ENCODE results near the gene MOCS3. TPM values are rescaled to one million over a fixed set of nuclear protein-coding genes. Genes with fewer than 3 reads are reported as not detected.

Gene MOCS3
- total RNA-seq, 1 donor from 2014 or later: 7.4 TPM

DNA sequence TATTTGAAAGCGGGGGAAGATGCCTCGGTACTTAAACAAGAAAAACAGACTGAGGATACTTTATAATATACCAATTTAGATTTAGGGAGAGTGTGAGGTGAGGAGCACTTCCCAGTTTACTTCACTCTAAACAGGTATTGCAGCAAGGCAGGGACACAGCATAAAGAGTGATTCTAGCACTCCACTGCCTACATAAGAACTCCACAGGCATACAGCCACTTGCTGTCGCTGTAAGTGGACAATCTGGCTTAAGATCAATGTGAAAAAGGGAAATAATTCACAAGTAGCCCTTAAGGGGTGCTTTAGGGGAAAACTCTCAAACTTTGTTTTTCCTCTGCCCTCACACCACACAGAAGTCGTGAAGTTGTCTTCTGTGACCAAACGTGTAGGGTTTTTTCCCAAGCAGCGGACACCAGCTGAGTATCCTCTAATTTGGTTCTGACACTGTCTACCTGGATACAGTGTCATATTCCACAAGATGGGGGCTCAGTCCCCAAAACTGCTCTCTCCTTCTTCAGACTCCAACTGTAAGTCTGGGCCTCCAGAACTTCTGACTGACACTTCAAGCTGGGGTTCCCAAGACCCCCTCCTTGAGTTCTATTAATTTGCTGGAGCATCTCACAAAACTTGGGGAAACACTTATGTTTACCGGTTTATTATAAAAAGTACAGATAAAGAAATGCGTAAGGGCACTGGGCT, 36.7 kb upstream of the MOCS3 start:
- peaks cover 12% of the 10 kb centered on the region for H3K36me3 Mint-ChIP-seq
- TF ChIP-seq, protein P1, sequence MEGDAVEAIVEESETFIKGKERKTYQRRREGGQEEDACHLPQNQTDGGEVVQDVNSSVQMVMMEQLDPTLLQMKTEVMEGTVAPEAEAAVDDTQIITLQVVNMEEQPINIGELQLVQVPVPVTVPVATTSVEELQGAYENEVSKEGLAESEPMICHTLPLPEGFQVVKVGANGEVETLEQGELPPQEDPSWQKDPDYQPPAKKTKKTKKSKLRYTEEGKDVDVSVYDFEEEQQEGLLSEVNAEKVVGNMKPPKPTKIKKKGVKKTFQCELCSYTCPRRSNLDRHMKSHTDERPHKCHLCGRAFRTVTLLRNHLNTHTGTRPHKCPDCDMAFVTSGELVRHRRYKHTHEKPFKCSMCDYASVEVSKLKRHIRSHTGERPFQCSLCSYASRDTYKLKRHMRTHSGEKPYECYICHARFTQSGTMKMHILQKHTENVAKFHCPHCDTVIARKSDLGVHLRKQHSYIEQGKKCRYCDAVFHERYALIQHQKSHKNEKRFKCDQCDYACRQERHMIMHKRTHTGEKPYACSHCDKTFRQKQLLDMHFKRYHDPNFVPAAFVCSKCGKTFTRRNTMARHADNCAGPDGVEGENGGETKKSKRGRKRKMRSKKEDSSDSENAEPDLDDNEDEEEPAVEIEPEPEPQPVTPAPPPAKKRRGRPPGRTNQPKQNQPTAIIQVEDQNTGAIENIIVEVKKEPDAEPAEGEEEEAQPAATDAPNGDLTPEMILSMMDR (conservative IDR thresholded peaks at IDR 0.05): no peak
- no peak overlapping the region for H3K4me3 Mint-ChIP-seq
- no peaks in the 10 kb centered on the region for H3K27me3 Mint-ChIP-seq
- H3K9me3 Mint-ChIP-seq: no peaks in the 10 kb centered on the region
- no peak for DNase-seq (ENCODE audit: extremely low spot score, unreplicated experiment)
- peaks cover 54% of the 10 kb centered on the region for H3K4me1 Mint-ChIP-seq (ENCODE audit: unreplicated experiment)
- H3K27ac Mint-ChIP-seq: peak overlapping the region; percentile 54

DNA sequence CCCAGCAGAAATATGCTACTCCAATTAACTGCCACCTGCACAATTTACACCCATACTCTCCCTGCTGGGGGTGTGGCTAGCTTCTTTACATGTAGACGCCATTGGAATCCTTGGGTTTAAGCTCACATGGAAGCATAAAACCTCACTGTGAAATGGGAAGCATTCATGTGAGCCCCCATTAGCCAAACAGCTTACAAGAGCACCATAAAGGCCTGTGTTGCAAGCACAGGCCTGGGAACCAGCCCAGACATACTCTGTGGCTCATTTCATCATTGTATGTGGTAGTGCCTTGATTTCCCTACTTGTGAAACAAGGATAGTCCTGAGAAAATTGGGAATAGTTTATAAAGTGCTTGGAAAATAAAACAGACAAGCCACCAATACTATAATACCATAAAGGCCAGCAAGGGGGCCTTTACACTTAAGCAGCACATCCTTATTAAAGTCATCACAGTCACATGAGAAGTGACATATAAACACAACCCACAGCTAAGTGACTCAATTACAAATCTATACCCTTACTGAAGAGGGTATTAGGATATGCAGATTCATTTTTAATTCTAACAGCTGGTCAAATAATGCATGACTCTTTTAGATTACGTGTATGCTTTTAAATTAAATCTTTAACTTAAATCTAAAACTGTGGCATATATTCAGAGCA, 34.2 kb upstream of the MOCS3 start:
- Mint-ChIP-seq H3K9me3 (no peaks in the 10 kb centered on the region), H3K4me3 (no peak overlapping the region), H3K27me3 (peaks cover under 1% of the 10 kb centered on the region), H3K4me1 (ENCODE audit: unreplicated experiment) (peaks cover 61% of the 10 kb centered on the region), H3K27ac (peak overlapping the region; percentile 43), H3K36me3 (peaks cover 30% of the 10 kb centered on the region)
- TF ChIP-seq, protein P1 (conservative IDR thresholded peaks at IDR 0.05): no peak
- DNase-seq (ENCODE audit: extremely low spot score, unreplicated experiment): no peak

DNA sequence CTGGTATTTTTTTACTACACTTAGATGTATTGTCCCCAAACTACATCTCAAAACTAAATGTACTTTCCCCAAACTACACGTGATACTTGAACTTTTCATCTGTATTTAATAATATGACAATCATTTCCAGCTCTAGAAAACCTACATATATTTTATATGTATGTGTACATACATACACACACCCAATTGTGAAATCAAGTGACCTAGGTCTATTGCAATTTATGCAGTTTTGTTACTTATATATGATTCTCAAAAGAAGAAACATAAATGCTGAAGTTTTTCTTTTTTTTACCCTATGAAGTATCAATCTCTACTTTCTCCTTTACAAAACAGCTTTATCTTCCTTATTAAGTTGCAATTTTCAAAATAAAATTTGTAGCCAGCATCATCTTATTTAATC, 32.1 kb upstream of the MOCS3 start:
- Mint-ChIP-seq H3K4me1 (ENCODE audit: unreplicated experiment) (peaks cover 55% of the 10 kb centered on the region), H3K36me3 (peaks cover 32% of the 10 kb centered on the region), H3K4me3 (no peak overlapping the region), H3K9me3 (no peaks in the 10 kb centered on the region), H3K27ac (no peak overlapping the region), H3K27me3 (peaks cover 3% of the 10 kb centered on the region)
- no peak for DNase-seq (ENCODE audit: extremely low spot score, unreplicated experiment)
- TF ChIP-seq, protein P1 (conservative IDR thresholded peaks at IDR 0.05): no peak

DNA sequence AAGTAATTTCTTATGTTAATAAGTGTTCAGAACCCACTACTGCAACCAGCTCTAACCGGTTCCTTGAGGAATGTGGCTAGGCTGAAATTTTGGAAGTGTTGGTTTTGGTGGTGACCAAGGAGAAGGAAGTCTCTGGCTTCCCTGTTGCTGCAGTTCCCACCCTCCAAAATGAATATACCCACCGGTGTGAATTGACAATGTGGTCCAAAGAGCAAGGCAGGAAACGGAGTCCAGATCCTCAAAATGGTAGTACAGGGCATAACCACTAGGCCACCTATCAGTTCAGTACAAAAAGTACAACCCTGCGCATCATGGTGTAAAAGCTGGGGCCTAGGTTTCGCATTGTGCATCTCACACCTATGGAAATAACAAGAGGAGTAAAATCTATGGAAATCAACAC, 30.1 kb upstream of the MOCS3 start:
- Mint-ChIP-seq H3K4me3 (peak overlapping the region; percentile 95), H3K27me3 (peaks cover 3% of the 10 kb centered on the region), H3K9me3 (no peaks in the 10 kb centered on the region), H3K27ac (peak overlapping the region; percentile 99), H3K36me3 (peaks cover 29% of the 10 kb centered on the region), H3K4me1 (ENCODE audit: unreplicated experiment) (peaks cover 46% of the 10 kb centered on the region)
- TF ChIP-seq, protein P1 (conservative IDR thresholded peaks at IDR 0.05): peak; percentile 47
- no peak for DNase-seq (ENCODE audit: extremely low spot score, unreplicated experiment)

DNA sequence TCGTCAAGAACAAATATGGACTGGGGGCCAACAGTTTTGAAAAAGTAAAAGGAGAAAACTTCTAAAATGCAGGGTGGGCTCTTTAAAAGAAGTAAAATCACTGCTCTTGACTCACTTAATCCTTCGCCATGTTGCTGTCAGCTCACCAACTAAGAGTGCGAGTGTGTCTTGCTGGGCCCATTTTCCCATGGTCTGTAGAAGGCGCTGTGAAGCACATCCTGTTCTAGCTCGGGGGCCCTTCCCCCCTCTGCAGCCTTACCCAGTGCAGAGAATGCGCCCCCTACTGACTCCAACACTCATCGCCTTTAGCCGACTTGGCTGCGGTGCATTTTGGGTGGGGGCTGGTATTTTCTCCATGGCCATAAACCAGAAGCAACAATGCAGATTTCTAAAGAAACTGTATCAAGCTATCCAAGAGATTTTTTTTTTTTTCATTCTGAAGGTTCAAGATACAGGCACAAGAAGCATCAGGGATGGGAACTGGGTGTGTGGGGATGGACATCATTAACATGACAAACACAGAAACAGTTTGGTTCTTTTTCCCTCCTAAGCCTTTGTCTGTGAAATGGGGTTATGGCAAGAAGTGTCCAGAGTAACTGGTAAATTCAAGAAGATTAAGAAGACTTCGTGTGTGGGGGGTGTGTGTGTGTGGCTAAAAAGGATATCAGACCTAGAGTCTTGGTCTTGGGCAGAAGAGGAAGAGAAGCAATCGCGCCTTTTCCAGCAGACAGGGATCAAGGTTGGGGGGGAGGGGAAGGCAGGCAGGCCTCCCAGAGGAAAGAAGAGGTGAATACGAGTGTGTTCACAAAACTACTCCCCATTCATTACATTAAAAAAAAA, 29.1 kb upstream of the MOCS3 start:
- Mint-ChIP-seq H3K9me3 (no peaks in the 10 kb centered on the region), H3K4me1 (ENCODE audit: unreplicated experiment) (peaks cover 46% of the 10 kb centered on the region), H3K27ac (peak overlapping the region; percentile 99), H3K27me3 (peaks cover 3% of the 10 kb centered on the region), H3K36me3 (peaks cover 29% of the 10 kb centered on the region), H3K4me3 (peak overlapping the region; percentile 95)
- peak; percentile 91 for DNase-seq (ENCODE audit: extremely low spot score, unreplicated experiment)
- TF ChIP-seq, protein P1 (conservative IDR thresholded peaks at IDR 0.05): peak; percentile 94
